ENCODE measurements around the gene RSRC1.

The RSRC1 gene

DNA sequence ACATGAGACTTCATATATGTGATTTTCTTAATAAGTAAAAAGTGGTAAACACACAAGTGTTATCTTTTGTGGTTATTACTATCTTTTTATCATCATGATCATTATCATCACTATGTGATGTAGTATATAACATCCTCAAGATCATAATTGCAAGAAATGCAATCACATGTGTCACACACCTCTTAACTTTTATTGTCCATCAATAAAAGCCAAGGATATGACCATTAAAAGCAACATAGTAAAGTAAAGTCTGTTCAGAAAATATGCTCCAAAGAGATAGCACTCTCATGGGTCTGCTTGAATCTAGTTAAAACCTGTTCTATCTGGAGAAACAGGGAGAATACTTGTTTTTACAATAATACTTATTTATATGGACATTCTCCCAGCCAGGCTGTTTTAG lies 308.1 kb downstream of the RSRC1 start:
- DNase-seq, result no peak

DNA sequence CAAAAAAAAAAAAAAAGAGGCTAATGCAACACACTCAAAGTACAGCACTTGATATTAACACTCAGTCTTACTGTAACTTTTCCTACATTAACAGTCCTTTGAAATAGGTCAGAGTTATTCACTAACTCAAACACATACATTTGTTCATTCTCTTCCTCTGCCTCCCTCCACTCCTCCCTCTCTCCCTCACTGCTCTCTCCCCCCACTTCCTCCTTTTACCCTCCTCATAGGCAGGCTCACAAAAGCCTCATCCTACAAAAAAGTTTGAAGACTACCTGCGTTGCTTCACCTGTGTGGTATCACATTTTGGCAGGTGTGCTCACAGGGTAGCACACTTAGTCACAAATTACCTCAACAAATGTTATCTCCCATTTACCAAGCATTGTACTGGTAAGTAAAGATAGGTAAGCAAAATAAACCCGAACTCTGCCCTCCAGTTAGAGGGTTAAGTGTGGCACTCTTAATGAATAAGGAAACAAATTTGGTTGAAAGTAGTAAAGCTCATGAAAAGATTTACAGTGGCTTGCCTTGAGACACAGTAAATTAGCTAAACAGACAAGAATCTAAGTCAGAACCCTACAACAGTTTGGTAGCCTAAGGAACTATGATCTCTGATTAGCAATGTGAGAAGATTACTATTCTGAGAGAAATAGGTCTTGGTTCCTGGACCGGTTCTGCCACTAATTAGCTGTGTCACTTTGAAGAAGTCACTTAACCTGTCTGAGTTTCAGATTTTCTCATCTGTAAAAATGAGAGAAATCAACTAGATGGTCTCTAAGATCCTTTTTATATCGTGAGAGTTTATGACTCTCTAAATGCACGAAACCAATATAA lies 310.1 kb downstream of the RSRC1 start:
- no peak for DNase-seq

DNA sequence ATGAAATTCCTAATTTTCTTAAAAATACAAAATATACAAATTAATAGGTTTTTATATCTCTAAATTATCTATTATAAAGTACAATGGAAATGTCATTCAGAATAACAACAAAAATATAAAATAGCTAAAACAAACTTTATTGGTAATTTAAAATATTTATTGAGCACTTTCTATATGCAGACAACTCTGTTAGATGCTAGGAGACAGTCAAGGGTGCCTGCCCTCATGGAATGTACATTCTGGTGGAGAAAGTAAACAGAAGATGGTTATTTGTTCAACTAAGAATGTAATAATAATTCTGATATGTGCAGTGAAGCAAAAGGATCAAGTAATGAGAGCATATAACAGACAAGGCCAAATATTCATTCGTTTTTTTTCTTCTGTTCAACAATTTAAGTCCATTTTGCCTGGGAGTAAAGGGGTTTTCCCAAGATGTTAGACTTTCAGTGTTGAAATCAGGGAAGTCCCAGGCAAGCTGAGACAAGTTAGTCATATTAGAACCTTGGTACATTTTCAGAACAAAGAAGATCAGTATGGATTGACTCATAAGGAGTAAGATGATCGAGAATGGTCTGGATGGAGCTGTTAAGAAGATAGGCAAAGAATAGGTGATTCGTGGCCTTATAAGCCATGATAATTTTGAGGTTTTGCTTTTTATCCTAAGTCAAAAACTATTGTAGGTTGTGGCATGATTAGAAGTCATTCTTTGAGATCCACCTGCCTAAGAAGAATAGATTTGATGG lies 310.9 kb downstream of the RSRC1 start:
- DNase-seq, result no peak

DNA sequence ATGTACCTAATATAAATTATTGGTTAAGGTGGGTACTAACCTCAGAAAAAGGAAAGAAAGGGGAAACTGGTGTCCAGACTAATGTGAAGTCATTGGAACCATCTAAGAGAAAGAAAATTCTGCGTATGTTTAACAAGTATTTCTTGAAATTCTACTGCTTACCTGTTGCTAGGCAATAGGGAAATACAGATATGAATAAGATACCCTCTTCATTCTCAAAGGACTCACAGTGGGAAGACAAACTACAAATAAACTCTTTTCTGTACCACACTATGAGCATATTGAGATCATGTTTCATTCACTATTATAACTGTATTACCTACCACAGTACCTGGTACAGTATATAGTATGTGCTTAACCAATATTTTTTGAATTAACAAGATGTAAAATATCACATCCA lies 320.6 kb downstream of the RSRC1 start:
- no peak for DNase-seq

DNA sequence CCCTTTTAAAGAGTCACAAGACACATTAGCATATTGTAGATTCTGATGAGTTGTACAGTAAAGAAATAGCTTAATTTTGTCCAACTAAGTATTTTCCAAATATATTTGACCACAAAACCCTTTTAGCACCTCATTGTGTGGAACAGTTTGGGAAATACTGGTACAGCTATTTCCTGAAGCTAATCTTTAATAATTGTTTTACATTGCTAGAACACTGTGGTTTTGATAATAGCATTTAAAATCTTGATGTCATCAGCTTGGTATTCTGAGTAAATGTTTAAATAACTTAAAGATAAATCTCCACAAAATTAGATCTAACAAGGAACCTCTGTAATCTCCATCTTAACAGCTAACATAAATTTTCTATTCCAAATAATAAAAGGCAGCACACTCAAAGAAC lies 321.1 kb downstream of the RSRC1 start:
- no peak for DNase-seq

DNA sequence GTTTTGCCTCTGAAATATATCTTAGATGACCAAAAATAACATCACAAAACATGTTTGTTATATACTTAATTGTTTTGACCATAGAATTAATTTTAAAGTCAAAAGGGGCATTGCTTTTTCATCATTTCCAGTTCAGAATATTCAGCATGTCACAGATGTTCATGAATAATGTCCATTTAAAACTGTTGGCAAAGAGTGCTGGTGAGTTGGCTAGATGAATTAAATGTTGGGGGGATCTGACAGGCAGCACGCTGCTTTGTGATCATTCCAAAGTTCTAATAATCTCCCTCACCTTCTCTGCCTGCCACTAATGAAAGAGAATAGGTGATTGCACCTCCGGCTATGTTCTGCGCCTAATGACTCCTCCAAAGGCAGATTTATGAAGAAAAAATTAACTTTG lies 321.9 kb downstream of the RSRC1 start:
- DNase-seq, result no peak

DNA sequence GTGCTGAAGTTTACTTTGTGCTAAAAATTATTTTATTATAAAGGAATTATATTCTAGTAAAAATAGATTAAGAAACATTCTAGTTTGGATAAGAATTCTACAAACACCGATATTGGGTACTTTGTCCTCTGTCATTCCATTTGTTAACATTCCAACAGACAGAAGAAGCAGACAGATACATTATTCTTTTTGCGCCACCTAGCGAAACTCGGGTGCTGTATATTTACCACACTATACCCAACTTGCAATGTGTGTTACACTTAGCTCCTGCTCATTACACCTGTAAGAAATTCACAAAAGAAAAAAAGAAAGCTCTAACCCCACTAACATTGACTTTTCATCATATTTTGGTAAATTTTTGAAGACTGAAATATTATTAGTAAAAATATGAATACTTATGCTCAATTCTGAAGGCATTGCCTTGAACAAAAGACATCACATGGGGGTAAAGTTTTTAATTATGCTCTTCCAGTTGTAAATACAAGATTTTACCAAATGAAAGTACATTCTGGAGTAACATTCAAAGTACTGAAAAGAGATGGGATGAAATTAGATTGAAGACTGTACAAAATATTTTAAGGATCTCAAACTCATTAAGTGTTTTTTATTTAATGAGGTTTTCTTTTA lies 324.6 kb downstream of the RSRC1 start:
- peak; percentile 58 for DNase-seq

DNA sequence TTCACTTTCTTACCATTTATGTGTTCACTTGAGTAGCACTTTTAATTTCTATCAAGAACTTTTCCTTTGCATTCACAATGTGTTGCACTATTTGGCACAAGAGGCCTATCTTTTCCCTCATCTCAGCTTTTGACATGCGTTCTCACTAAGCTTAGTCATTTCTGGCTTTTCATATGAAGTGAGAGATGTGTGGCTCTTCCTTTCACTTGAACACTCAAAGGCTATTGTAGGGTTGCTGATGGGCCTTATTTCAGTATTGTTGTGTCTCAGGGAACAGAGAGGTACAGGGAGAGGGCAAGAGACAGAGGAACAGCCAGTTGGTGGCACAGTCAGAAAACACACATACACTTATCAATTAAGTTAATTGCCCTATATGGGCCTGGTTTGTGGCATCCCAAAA lies 333.7 kb downstream of the RSRC1 start:
- no peak for DNase-seq

DNA sequence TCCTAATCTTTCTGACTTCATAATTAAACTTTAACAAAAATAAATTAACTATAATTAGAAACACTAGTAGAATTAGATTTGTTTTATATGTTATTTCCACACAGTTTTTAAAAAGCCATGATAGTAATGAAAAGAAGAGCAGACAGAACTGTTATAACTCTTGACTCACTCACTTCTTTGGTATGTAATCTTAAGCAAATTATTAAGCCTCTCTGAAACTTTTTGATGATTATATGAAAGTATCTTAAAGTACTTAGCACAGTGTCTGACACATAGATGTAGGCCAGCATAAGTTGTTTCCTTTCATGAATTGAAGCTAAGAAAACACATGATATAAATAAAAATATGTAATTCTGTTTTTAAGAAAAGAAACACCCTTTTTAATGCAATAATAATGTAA lies 337.5 kb downstream of the RSRC1 start:
- DNase-seq, result no peak

DNA sequence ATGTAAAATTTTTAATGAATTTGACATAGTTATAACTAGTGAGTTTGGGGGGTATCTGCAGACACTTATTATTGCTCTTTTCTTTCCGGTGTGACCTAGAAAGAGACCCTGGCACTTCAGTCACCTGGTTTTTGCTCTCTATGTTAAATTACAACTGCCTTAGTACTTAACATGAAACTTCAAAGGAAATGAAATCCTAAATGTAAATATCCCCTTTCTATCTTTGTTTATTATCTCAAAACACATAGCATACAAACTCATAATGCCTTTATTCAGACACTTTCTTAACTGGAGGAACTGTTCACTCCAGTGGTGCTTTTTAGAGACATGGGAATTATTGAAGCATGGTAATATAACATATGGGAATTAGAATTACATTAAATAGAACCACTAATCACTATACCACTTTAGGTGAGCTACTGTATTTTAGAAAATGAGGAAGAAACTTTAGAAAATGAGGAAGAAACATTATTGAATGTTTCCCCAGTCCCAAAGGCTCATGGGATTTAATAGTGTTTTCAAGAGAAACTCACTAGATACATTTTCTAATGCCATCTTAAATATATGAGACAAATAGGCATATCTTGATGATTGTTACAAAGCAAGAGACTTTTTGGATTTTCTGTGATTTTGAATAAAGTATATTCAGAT lies 341.6 kb downstream of the RSRC1 start:
- DNase-seq, result no peak

DNA sequence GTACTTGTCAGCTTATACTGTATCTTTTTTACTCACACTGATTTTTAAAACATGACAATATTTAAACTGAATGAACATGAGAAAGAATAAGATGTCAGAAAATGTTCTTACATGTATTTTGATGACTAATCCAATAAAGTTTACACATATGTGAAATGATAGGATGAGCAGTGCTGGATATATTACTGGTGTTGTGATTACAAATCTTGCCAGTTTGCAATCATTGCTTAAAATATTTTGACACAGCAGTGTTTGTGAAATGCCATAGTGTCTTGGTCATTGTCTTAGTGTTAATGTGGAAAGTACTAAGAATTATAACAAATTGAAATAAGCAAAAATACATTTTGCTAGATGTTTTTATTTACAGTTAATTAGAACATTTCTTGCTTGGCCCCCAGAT lies 342.4 kb downstream of the RSRC1 start:
- DNase-seq, result no peak

DNA sequence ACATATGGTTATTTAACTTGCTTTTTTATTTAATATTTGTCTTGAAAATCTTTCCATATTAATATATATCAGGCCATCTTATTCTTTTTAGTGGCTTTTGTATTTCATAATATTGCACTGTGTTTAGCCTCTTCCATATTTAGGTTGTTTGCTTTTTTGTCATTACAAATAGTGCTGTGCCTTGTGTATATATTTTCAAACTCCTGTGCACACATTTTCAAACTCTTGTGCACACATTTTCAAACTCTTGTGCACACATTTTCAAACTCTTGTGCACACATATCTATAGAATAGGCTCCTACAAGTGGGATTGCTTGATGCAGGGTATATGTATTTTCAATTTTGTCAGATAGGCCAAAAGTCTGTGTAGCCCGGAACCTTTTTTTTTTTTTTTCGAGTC lies 343.1 kb downstream of the RSRC1 start:
- DNase-seq, result no peak

DNA sequence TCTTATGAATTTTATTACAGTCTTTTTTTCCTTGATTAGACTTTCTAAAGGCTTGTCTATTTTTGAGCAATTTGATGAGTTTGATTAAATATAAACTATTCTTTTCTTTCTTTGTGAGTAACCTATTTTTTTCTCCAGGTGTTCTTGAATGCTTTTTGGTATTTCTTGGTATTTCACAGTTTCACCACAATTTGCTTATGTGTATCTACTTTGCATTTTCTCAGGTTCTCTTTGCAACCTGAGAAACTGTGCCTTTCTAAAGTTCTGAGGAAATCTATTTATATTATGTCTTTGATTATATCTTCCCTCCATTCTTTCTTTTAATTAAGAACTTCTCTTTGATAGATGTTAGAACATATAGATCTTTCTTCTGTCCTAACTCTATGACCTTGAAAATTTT lies 344.0 kb downstream of the RSRC1 start:
- no peak for DNase-seq

DNA sequence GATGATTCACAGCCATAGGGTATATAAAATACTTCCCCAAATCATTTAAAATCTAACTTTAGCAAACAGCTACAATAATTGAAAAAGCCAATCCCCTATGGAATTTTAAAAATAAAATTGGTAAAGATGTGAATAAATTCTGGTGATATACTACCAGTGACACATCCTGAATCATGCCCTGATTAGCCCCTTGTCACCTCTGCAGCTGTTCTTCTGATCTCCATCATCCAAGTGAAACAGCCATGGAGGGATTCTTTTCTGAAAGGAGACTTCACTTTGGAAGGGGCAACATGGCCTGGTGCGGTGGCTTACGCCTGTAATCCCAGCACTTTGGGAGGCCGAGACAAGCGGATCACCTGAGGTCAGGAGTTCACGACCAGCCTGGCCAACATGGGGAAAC lies 345.5 kb downstream of the RSRC1 start:
- no peak for DNase-seq

DNA sequence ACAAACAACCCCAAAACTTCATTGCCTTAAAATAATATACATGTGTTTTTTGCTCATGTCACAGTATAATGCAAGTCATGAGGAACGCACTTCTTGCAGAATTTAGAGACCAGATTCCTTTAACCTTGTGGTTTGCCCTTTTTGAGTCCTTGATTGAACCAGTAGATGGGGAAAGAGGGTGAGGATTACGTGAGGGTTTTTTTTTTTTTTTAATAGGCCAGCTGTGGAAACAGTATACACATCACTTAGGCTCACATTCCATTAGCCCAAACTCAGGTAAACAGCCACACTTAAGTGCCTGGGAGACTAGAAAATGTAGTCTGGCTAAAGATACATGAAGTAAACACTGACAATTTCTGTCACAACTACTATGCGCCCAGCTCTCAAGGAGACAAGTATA lies 346.2 kb downstream of the RSRC1 start:
- no peak for DNase-seq

DNA sequence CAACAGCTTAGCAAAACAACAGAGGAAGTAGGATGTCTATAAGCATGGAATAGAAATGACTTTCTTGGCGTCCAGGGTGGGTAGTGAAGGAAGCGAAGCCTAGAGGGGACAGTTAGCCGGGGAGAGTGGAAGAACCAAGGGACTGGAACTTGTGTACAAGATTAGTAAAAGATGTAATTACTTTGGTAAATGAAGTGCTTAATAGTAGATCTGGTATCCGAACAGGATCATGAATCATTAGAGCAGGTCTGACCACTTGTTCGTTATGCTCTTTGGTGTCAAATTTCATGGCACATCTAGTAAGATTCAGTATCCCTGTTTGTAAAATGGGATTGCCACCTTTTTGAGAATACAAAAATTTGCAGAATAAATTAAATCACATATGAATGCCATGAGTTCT lies 348.6 kb downstream of the RSRC1 start:
- DNase-seq, result no peak

DNA sequence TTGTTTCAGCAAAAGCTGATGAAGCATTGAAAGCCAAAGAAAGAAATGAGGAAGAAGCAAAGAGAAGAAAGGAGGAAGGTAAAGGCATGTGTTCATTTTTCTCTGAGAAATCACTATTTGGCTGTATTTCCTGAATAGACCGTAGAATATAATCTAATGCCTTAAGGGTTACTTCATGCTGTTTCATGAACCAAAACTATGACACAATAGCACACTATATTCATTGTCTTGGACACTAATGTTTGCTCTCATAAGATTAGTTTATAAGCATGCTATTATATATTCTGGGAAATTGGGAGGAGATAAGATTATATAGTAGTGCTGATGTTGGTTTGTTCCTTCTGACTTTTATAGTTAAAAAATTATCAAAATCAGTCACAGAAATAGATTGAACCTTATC lies 351.0 kb downstream of the RSRC1 start:
- no peak for DNase-seq

DNA sequence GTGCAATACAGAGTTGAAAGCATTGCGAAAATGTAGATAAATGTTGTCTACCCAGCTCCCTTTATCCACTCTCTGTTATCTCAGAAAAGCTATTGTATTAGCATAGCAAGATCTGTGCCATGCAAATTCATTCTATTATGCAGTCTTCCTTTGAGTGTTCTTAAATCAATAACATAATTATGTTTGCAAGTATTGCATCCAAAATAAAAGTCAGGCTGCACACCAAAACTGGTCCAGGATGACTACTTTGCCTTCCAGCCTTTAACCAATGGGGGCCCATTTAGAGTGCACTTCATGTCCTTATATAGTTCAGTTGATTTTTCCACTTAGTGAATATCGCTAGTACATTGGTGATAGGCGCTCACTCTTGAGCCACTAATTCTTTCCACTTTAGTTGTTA lies 353.7 kb downstream of the RSRC1 start:
- no peak for DNase-seq

DNA sequence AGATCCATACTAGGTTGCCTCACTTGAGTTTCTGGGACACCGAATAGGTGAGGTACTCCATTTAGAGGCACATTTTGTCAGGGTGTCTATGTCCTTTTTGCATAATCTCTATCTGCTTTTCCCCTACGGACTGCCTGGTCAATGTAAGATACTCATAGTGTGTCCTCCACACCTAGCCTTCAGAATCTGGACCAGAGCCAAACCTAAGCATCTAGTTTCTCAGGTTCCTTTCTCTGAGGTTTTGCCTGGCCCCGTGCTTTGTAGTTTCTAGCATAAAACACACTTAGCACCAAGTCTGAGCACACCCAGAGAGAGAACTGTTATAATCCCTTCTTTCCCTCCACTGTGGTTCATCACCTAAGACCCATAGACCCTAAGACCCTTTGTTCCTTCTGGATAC lies 355.2 kb downstream of the RSRC1 start:
- no peak for DNase-seq

DNA sequence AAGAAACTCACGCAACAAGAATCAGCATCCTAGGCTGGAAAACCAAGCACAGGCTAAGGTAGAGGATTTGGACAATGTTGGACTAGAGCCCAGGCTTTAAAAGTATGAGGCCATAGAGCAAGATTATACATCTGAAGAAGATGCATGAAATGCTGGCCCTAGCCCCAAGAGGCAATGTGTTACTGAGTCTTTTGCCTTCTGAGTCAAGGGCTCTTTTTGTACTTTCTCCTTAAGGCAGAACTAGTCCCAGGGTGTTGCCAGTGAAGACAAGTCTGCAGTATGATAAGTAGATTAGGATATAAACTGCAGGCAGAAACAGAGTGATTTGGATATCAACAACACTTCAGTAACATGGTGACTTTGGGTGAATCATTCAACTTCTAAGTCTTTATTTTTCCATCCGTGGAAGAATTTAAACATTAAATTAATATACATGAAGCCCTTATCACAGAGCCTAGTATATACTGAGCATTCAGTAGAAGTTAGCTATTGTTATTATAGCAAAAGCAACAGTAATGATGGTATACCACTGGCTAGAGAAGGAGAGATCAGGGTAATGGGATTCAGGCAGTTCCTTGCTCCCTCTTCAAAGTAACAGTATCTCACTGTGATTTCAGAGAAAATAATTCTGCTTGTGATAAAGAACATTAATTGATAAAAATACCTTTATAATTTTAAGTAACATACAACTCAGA lies 361.2 kb downstream of the RSRC1 start:
- DNase-seq, result no peak

DNA sequence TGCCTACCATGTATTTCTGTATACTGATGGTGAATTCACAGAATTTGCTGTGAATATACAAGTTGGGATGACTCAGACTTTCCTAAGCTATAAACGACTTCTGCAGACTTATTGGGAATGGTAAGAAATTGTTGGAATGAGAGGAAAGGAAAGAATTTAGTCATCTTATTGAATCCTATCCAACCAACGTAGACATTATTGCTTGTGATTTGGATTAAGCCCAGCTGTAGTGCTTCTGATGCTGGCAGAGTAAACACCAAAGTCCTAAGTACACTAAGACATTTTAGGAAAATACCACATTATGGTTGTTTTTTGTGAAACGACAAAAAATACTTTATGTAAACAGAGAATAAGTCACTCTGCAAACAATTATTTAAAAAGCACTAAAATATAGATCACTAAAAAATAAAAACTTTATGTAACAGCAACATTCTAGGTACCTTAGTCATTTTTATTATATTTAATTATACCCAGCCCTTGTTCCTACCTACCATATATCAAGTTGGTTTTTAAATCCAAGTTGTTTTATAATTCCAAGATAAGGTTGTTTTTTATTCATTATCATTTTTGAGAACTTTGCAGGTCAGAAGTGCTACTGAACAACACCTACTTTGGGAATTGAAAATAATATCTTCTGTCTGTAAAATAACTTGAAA lies 361.9 kb downstream of the RSRC1 start:
- DNase-seq, result no peak

DNA sequence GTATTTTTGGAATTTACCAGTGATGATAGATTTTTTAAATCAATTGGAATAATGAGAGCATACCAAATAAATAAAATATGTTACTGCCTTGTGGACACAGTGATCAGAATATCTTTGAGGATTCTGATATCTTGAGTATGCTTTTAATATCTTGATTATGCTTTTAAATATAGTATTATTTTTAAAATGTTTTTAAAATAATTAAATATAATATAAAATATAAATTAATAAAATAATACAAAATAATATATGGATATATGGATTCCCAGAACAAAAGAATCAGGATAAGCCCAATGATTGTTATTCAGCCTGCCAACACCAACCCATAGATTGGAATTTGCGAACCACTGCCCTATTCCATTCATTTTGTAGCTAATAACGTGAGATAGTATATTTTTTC lies 369.2 kb downstream of the RSRC1 start:
- no peak for DNase-seq

All from retina (tissue), 1 donor.